Fibroblast of lung (primary cell): ENCODE data around the gene FOXG1. TPM values are rescaled to one million over a fixed set of nuclear protein-coding genes. Genes with fewer than 3 reads are reported as not detected.

Source experiments
- DNase-seq, 2 donors: peaks; one replicate each; pipeline versions ENCODE4 v3.0.0 to v3.0.0-alpha.2; 2010; ENCODE audit warnings: low read depth in 2 of 2
- H2AFZ ChIP-seq: 2 replicates; pipeline ENCODE4 v1.5.1; 2012; ENCODE audit warnings: low read length, control low read depth, inconsistent platforms
- H3K27ac ChIP-seq: 2 replicates; pipeline ENCODE4 v1.5.1; 2011; ENCODE audit warnings: low read length, control low read depth; ENCODE audit not compliant: insufficient read depth
- H3K27me3 ChIP-seq: 2 replicates; pipeline ENCODE4 v1.5.1; 2011; ENCODE audit warnings: mild to moderate bottlenecking, low read length; ENCODE audit not compliant: control insufficient read depth, insufficient read depth
- H3K36me3 ChIP-seq: 2 replicates; pipeline ENCODE4 v1.5.1; 2011; ENCODE audit warnings: low read length; ENCODE audit not compliant: control insufficient read depth, insufficient read depth
- H3K4me1 ChIP-seq: 2 replicates; pipeline ENCODE4 v1.5.1; 2011; ENCODE audit warnings: low read length; ENCODE audit not compliant: control insufficient read depth, insufficient read depth; ENCODE audit errors: extremely low read depth
- H3K4me2 ChIP-seq: 2 replicates; pipeline ENCODE4 v1.5.1; 2011; ENCODE audit warnings: low read length, control low read depth; ENCODE audit not compliant: insufficient read depth; ENCODE audit errors: extremely low read depth
- H3K4me3 ChIP-seq, 4 experiments: fragments of 200-600 bp in 1 of 4; sonication (generic) in 1 of 4; replicated peaks in 1 of 4; 2 replicates each; pipeline ENCODE4 v1.5.1; 2011 to 2016; ENCODE audit warnings: low read length in 4 of 4, low read depth in 3 of 4, mild to moderate bottlenecking in 3 of 4, control low read depth in 2 of 4, inconsistent platforms in 1 of 4, mixed read lengths in 1 of 4; ENCODE audit not compliant: insufficient read depth in 1 of 4; ENCODE audit errors: control extremely low read depth in 1 of 4
- H3K79me2 ChIP-seq: 2 replicates; pipeline ENCODE4 v1.5.1; 2012; ENCODE audit warnings: mild to moderate bottlenecking, low read length, inconsistent platforms; ENCODE audit not compliant: control insufficient read depth, insufficient read depth
- H3K9ac ChIP-seq: 2 replicates; pipeline ENCODE4 v1.5.1; 2011; ENCODE audit warnings: mild to moderate bottlenecking, low read length, control low read depth; ENCODE audit not compliant: insufficient read depth
- H3K9me3 ChIP-seq: 2 replicates; pipeline ENCODE4 v1.5.1; 2012; ENCODE audit warnings: low read depth, low read length; ENCODE audit not compliant: control insufficient read depth, insufficient read depth
- H4K20me1 ChIP-seq: 2 replicates; pipeline ENCODE4 v1.5.1; 2011; ENCODE audit warnings: low read length; ENCODE audit not compliant: control insufficient read depth, insufficient read depth; ENCODE audit errors: extremely low read depth
- CTCF ChIP-seq, 2 donors: IDR thresholded peaks in 1 of 2; conservative IDR thresholded peaks in 1 of 2; 1 replicate in 1 of 2; 2 replicates in 1 of 2; pipeline ENCODE4 v1.5.1; 2011 to 2012; ENCODE audit warnings: low read length in 2 of 2, control low read depth in 1 of 2, inconsistent platforms in 1 of 2, low read depth in 1 of 2, mild to moderate bottlenecking in 1 of 2
- EZH2 ChIP-seq: IDR thresholded peaks from 2 replicates; pipeline ENCODE4 v1.5.1; 2012; ENCODE audit warnings: low read length, control low read depth, mild to moderate bottlenecking; ENCODE audit errors: missing control alignments
- polyA plus RNA-seq, 2 donors: library from polyadenylated mRNA; depleted of rRNA in 1 of 2; stranded (reverse) in 1 of 2; unstranded in 1 of 2; fragments of >200 nt; gene quantifications; 2 replicates each; pipeline ENCODE4 v1.2.1, GENCODE V29; 2011 to 2012; ENCODE audit warnings: missing spikeins in 1 of 2
- total RNA-seq: library from RNA; depleted of rRNA; stranded (reverse); fragments of >200 nt; gene quantifications from 2 replicates; pipeline ENCODE4 v1.2.1, GENCODE V29; 2014

The FOXG1 gene
- total and polyA plus RNA-seq, 2 donors (not counting 1 experiment from before 2014, with no cell fraction given): not detected

DNA sequence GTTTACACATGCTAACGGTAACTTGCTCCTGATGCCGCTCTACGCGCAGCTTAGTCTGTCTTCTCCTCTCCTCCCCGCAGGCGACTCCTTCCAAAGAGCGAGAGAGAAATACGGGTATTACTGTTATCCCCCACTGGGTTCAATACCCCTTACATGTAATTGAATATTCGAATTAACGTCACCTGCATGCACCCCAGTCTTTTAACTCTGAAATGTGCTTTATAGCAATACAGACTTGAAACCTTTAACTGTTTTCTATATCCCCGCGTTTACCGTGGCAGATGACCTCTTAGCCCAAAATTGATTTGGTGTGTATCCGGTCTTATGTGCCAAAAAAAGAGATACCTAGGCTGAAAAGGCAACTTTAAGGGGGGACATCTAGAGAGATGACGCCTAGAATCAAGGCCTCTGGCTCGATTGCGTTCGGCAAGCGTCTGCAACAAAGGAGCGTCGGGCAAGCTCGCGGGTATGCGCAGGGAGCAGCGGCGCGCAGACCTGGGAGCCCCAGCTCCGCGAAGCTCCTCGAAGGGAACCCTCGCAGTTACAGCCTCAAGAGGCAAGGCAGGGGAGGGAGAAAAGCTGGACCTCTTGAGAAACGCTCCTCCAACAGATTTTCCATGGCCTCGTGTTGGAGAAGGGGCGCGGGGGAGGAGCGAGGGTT is 6.8 kb upstream of the FOXG1 start:
- Histone ChIP-seq H3K4me3 (peak overlapping the region in 2 of 4 experiments; percentile 8 to 32), H3K9me3 (no peaks in the 10 kb centered on the region), H4K20me1 (no peaks in the 10 kb centered on the region), H3K27me3 (peaks cover 85% of the 10 kb centered on the region), H3K79me2 (no peaks in the 10 kb centered on the region), H3K27ac (no peak overlapping the region), H3K9ac (no peak overlapping the region), H3K4me2 (peak overlapping the region; percentile 17), H3K36me3 (no peaks in the 10 kb centered on the region), H2AFZ (no peak overlapping the region), H3K4me1 (no peaks in the 10 kb centered on the region)
- no peak for DNase-seq
- TF ChIP-seq CTCF (conservative IDR thresholded peaks at IDR 0.05 in 1 of 2, IDR thresholded peaks at IDR 0.05 in 1 of 2; ENCODE audit: low read depth in 1 of 2, low read length in 2 of 2): no peak
- peak; percentile 55 for TF ChIP-seq EZH2

- Histone ChIP-seq H3K36me3 (no peaks in the 10 kb centered on the region), H3K9me3 (no peaks in the 10 kb centered on the region), H3K27me3 (peaks cover 85% of the 10 kb centered on the region)
These were observed 6.1 kb upstream of the FOXG1 start for GRCh38 chr14:28760431-28760996.

More at GRCh38 chr14:28760431-28760996, 6.1 kb upstream of the FOXG1 start:
- Histone ChIP-seq H2AFZ (no peak overlapping the region), H3K4me2 (no peak overlapping the region), H3K4me3 (no peak overlapping the region), H3K9ac (no peak overlapping the region), H3K27ac (no peak overlapping the region), H3K79me2 (no peaks in the 10 kb centered on the region), H3K4me1 (no peaks in the 10 kb centered on the region), H4K20me1 (no peaks in the 10 kb centered on the region)
- TF ChIP-seq EZH2 (no peak), CTCF (conservative IDR thresholded peaks at IDR 0.05 in 1 of 2, IDR thresholded peaks at IDR 0.05 in 1 of 2; ENCODE audit: low read depth in 1 of 2, low read length in 2 of 2) (no peak)
- DNase-seq: no peak
